SU-DHL-6 (cell line): ENCODE measurements around the gene LAMA3.

Source experiments
- H2AFZ ChIP-seq: fragments of 200-600 bp; sonication (generic); 2 replicates; pipeline ENCODE4 v1.6.1; 2014; ENCODE audit warnings: low read depth, mild to moderate bottlenecking, moderate library complexity, mixed read lengths, antibody characterized with exemption, low read length; ENCODE audit not compliant: severe bottlenecking
- H3F3A ChIP-seq: fragments of 200-600 bp; shearing (Covaris generic); 2 replicates; pipeline ENCODE4 v1.6.0; 2016; ENCODE audit warnings: antibody characterized with exemption, mild to moderate bottlenecking; ENCODE audit not compliant: insufficient read depth
- H3K27ac ChIP-seq: fragments of 200-600 bp; sonication (generic); 2 replicates; pipeline ENCODE4 v1.5.1; 2016; ENCODE audit warnings: low read depth, mild to moderate bottlenecking, low read length, moderate library complexity, mixed read lengths
- H3K27me3 ChIP-seq: fragments of 200-600 bp; sonication (generic), shearing (Covaris generic); 2 replicates; pipeline ENCODE4 v1.6.0; 2014; ENCODE audit warnings: mild to moderate bottlenecking, low read length
- H3K36me3 ChIP-seq: fragments of 200-600 bp; sonication (generic); 2 replicates; pipeline ENCODE4 v1.6.1; 2014; ENCODE audit warnings: mild to moderate bottlenecking, low read length, mixed read lengths
- H3K4me2 ChIP-seq: fragments of 300-600, 200-600 bp; shearing (Covaris generic), sonication (generic); 2 replicates; pipeline ENCODE4 v1.6.0; 2014; ENCODE audit warnings: low read length, low read depth, mild to moderate bottlenecking; ENCODE audit not compliant: poor library complexity, severe bottlenecking
- H3K4me3 ChIP-seq: fragments of 200-600 bp; sonication (generic); 2 replicates; pipeline ENCODE4 v1.5.1; 2014; ENCODE audit warnings: antibody characterized with exemption, low read length, mild to moderate bottlenecking, mixed read lengths; ENCODE audit not compliant: insufficient read depth, poor library complexity, severe bottlenecking
- H3K79me2 ChIP-seq: fragments of 200-600 bp; sonication (generic); 2 replicates; pipeline ENCODE4 v1.6.1; 2014; ENCODE audit warnings: mild to moderate bottlenecking, low read length, moderate library complexity; ENCODE audit not compliant: insufficient read depth
- H3K9ac ChIP-seq: fragments of 200-600 bp; sonication (generic); 2 replicates; pipeline ENCODE4 v1.7.0; 2014; ENCODE audit warnings: mild to moderate bottlenecking, low read length
- H3K9me2 ChIP-seq: fragments of 200-600 bp; sonication (generic); replicated peaks from 2 replicates; pipeline ENCODE4 v1.6.1; 2014; ENCODE audit warnings: low read length; ENCODE audit not compliant: insufficient read depth
- H3K9me3 ChIP-seq: fragments of 200-600 bp; sonication (generic); 2 replicates; pipeline ENCODE4 v1.6.1; 2014; ENCODE audit warnings: low read length, mixed read lengths; ENCODE audit not compliant: insufficient read depth
- H4K20me1 ChIP-seq: fragments of 200-600 bp; sonication (generic); 2 replicates; pipeline ENCODE4 v1.6.1; 2014; ENCODE audit warnings: low read depth, mild to moderate bottlenecking, antibody characterized with exemption, low read length, moderate library complexity, mixed read lengths
- EZH2phosphoT487 ChIP-seq: fragments of 200-600 bp; sonication (generic), shearing (Covaris generic); conservative IDR thresholded peaks from 2 replicates; pipeline ENCODE4 v1.6.1; 2018; ENCODE audit warnings: mild to moderate bottlenecking, antibody characterized with exemption, low read length, moderate library complexity, mixed read lengths
- TF ChIP-seq, protein P1 (sequence below): fragments of 200-600 bp; sonication (generic); IDR thresholded peaks from one replicate; pipeline ENCODE4 v1.5.1; 2017; ENCODE audit warnings: antibody characterized with exemption, mild to moderate bottlenecking, low read length, moderate library complexity; ENCODE audit not compliant: insufficient read depth, poor library complexity, severe bottlenecking

Gene LAMA3

DNA sequence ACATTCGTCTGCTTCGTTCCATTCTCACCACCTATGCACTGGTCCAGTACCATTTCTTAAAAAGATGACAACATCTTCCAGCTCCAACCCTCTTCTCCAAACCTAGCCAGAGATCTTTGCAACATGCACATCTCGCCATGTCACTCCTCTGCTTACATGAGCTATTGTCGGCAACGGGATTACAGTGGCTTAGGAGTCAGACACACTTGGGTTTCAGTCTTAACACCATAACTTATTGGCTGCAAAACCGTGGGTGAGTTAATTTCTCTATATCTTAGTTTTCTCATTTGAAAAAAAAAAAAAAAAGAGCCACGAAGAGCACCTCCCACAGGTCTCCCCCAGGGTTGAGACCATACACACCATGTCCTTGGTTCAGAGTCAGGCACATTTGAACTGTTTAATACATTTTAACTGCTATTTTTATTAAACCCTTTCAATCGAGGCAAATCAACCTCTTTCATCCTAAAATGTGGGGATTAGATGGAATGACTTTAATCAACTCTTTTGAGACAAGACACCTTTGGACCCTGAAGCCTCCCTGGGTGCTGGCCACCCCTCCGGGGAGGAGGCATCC lies 27.4 kb upstream of the LAMA3 start:
- TF ChIP-seq, protein P1, sequence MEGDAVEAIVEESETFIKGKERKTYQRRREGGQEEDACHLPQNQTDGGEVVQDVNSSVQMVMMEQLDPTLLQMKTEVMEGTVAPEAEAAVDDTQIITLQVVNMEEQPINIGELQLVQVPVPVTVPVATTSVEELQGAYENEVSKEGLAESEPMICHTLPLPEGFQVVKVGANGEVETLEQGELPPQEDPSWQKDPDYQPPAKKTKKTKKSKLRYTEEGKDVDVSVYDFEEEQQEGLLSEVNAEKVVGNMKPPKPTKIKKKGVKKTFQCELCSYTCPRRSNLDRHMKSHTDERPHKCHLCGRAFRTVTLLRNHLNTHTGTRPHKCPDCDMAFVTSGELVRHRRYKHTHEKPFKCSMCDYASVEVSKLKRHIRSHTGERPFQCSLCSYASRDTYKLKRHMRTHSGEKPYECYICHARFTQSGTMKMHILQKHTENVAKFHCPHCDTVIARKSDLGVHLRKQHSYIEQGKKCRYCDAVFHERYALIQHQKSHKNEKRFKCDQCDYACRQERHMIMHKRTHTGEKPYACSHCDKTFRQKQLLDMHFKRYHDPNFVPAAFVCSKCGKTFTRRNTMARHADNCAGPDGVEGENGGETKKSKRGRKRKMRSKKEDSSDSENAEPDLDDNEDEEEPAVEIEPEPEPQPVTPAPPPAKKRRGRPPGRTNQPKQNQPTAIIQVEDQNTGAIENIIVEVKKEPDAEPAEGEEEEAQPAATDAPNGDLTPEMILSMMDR: no peak
- no peak for TF ChIP-seq EZH2phosphoT487
- H3K9ac ChIP-seq: no peak overlapping the region
- no peaks in the 10 kb centered on the region for H3K27me3 ChIP-seq

DNA sequence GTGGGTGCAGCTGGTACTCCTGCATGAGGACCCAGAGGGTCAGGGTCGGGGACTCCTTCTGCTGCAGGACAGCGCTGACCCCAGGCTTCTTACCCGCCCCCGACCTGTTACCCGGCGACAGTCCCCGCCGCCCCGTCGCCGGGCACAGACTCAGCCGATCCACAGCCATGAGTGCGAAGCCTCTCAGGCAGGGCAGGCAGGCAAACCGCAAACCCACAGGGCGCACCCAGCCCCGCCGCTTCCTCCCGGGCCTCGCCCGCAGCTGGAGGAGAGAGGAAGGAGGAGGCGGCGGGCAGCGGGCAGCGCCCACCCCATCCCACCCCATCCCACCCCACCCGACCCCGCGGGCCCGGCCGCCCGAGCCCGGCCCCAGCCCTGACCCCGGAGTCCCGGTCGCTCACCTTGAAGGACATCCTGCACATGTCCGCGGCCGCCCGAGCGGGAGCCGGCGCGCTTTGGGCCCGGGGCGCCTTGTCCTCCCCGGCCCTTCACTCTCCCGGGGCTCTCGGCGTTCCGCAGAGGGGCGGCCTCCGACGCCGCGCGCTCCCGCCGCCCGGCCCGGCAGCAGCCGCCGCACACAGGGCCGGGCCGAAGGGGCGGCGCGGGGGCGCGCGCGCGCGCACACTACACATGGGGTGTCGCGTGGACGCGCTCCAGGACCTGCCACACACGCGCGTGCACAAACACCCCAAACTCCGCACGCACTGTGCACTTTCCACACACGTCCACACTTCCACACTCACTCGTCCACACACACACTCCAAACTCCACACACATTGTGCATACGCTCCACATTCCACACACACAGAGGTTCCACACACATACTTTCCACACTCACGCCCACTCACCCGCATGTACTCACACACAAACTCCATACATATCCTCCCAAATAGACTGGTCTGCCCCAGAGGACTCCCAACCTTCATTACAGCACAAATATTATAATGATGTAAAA lies 26.7 kb upstream of the LAMA3 start, which contains the start of gene ANKRD29:
TSS of gene ANKRD29 (minus strand) at position 603 of the 955 bp plus-strand sequence. CDS start at position 422, 181 bp downstream.
- no peak within 1 kb of the TSS for H3K4me3 ChIP-seq
- H3K36me3 ChIP-seq: no peaks in the 10 kb centered on the region
- no peaks in the 10 kb centered on the region for H3K79me2 ChIP-seq
- H3K9me3 ChIP-seq: no peaks in the 10 kb centered on the region
- no peaks in the 10 kb centered on the region for H4K20me1 ChIP-seq
- no peak within 1 kb of the TSS for H3K27ac ChIP-seq
- H3K9me2 ChIP-seq: no peaks in the 10 kb centered on the region
- H3K27me3 ChIP-seq: no peaks in the 10 kb centered on the region
- TF ChIP-seq EZH2phosphoT487: no peak
- TF ChIP-seq, protein P1: no peak
- H2AFZ ChIP-seq: no peak within 1 kb of the TSS
- H3K9ac ChIP-seq: no peak within 1 kb of the TSS
- no peak within 1 kb of the TSS for H3K4me2 ChIP-seq
- no peaks in the 10 kb centered on the region for H3F3A ChIP-seq

More for the DNA sequence above, 27.4 kb upstream of the LAMA3 start:
- no peak overlapping the region for H3K4me3 ChIP-seq
- no peaks in the 10 kb centered on the region for H3K79me2 ChIP-seq
- no peak overlapping the region for H2AFZ ChIP-seq
- H4K20me1 ChIP-seq: no peaks in the 10 kb centered on the region
- no peaks in the 10 kb centered on the region for H3K9me3 ChIP-seq
- no peak overlapping the region for H3K4me2 ChIP-seq
- H3K9me2 ChIP-seq: no peaks in the 10 kb centered on the region
- no peaks in the 10 kb centered on the region for H3K36me3 ChIP-seq
- H3K27ac ChIP-seq: no peak overlapping the region
- H3F3A ChIP-seq: no peaks in the 10 kb centered on the region

DNA sequence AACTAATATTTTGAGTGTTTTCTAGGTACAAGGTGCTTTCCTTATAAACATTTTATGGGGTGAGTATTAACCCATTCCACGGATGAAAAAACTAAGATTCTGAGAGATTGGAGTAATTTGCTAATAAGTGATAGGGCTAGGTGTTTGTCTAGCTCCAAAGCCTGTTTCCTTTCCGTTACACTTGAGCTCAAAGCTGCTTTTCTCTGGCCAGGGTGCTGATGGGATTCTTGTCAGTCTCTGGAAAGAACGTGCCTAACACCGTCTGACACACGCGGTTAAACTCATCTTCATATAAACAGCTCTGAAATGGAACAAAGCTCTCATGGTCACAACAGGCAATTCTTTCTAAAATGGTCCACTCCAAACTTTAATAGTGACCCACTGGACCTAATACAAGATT lies 24.6 kb upstream of the LAMA3 start:
- H3F3A ChIP-seq: no peaks in the 10 kb centered on the region
- no peak overlapping the region for H3K4me2 ChIP-seq
- H3K27me3 ChIP-seq: no peaks in the 10 kb centered on the region

More for the DNA sequence above, 24.6 kb upstream of the LAMA3 start:
- no peak overlapping the region for H2AFZ ChIP-seq
- H3K9me3 ChIP-seq: no peaks in the 10 kb centered on the region
- no peak overlapping the region for H3K9ac ChIP-seq
- H3K4me3 ChIP-seq: no peak overlapping the region
- H3K27ac ChIP-seq: no peak overlapping the region
- no peak for TF ChIP-seq EZH2phosphoT487
- TF ChIP-seq, protein P1: no peak
- H3K79me2 ChIP-seq: no peaks in the 10 kb centered on the region
- H4K20me1 ChIP-seq: no peaks in the 10 kb centered on the region
- no peaks in the 10 kb centered on the region for H3K9me2 ChIP-seq
- no peaks in the 10 kb centered on the region for H3K36me3 ChIP-seq
